ACC112 (cell line): ENCODE data around the gene KHDC3L.
"Not testable (repeated sequence)": the region's sequence is repeated elsewhere in the genome, so short reads cannot be mapped to it uniquely, and the experiment has no call there.

Experiments
- H2AFZ ChIP-seq: fragments of 200-600 bp; sonication (generic); one replicate; pipeline ENCODE4 v1.6.0; 2017; ENCODE audit warnings: antibody characterized with exemption, low read length; ENCODE audit not compliant: unreplicated experiment
- H3K27ac ChIP-seq: fragments of 200-600 bp; sonication (generic); 2 replicates; pipeline ENCODE4 v1.5.1; 2014; ENCODE audit warnings: low read depth, mild to moderate bottlenecking, antibody characterized with exemption, low read length, moderate library complexity
- H3K27me3 ChIP-seq: fragments of 200-600 bp; sonication (generic); 2 replicates; pipeline ENCODE4 v1.6.1; 2014; ENCODE audit warnings: mild to moderate bottlenecking, antibody characterized with exemption, low read length, moderate library complexity, mixed read lengths; ENCODE audit not compliant: insufficient read depth
- H3K36me3 ChIP-seq: fragments of 200-600 bp; sonication (generic); 2 replicates; pipeline ENCODE4 v1.6.1; 2016; ENCODE audit warnings: mild to moderate bottlenecking, antibody characterized with exemption, low read length, moderate library complexity, mixed read lengths; ENCODE audit not compliant: insufficient read depth
- H3K4me1 ChIP-seq: fragments of 200-600 bp; sonication (generic); one replicate; pipeline ENCODE4 v1.6.1; 2016; ENCODE audit warnings: low read length, mixed read lengths; ENCODE audit not compliant: insufficient read depth, unreplicated experiment, control insufficient read depth
- H3K4me3 ChIP-seq: fragments of 200-600 bp; sonication (generic); 2 replicates; pipeline ENCODE4 v1.5.1; 2014; ENCODE audit warnings: mild to moderate bottlenecking, low read depth, low read length
- H3K79me2 ChIP-seq: fragments of 200-600 bp; sonication (generic); one replicate; pipeline ENCODE4 v1.6.0; 2016; ENCODE audit warnings: low read length; ENCODE audit not compliant: control insufficient read depth, unreplicated experiment, insufficient read depth

Gene KHDC3L

GRCh38 chr6:73369563-73369962 is 7.1 kb downstream of the KHDC3L start, which contains the start of gene OOEP:
Gene OOEP, minus strand, starts transcription at chr6:73369897. Its CDS starts 105 bp downstream, at chr6:73369792.
- Histone ChIP-seq H3K79me2 (no peaks in the 10 kb centered on the region), H3K27ac (no peak within 1 kb of the TSS), H3K4me3 (no peak within 1 kb of the TSS), H3K4me1 (no peaks in the 10 kb centered on the region), H3K27me3 (no peaks in the 10 kb centered on the region), H2AFZ (no peak within 1 kb of the TSS), H3K36me3 (no peaks in the 10 kb centered on the region)

- no peaks in the 10 kb centered on the region for H3K36me3 ChIP-seq
- no peaks in the 10 kb centered on the region for H3K4me1 ChIP-seq
- H2AFZ ChIP-seq: no peak overlapping the region
- H3K79me2 ChIP-seq: no peaks in the 10 kb centered on the region
- no peaks in the 10 kb centered on the region for H3K27me3 ChIP-seq
- no peak overlapping the region for H3K4me3 ChIP-seq
- H3K27ac ChIP-seq: no peak overlapping the region
Measured at GRCh38 chr6:73371984-73372383, 9.5 kb downstream of the KHDC3L start.

- Histone ChIP-seq H3K4me1 (no peaks in the 10 kb centered on the region), H3K79me2 (no peaks in the 10 kb centered on the region), H3K36me3 (no peaks in the 10 kb centered on the region), H3K27ac (no peak overlapping the region), H3K4me3 (no peak overlapping the region), H2AFZ (no peak overlapping the region), H3K27me3 (no peaks in the 10 kb centered on the region)
Measured at GRCh38 chr6:73372516-73372915, 10.1 kb downstream of the KHDC3L start.

GRCh38 chr6:73375216-73375615 is 12.8 kb downstream of the KHDC3L start:
- H3K27me3 ChIP-seq: no peaks in the 10 kb centered on the region
- H3K27ac ChIP-seq: no peak overlapping the region
- no peak overlapping the region for H3K4me3 ChIP-seq
- H3K36me3 ChIP-seq: no peaks in the 10 kb centered on the region
- H3K79me2 ChIP-seq: no peaks in the 10 kb centered on the region
- no peak overlapping the region for H2AFZ ChIP-seq
- H3K4me1 ChIP-seq: no peaks in the 10 kb centered on the region

- no peaks in the 10 kb centered on the region for H3K79me2 ChIP-seq
- H2AFZ ChIP-seq: no peak overlapping the region
- H3K4me1 ChIP-seq: no peaks in the 10 kb centered on the region
- no peaks in the 10 kb centered on the region for H3K27me3 ChIP-seq
- H3K36me3 ChIP-seq: no peaks in the 10 kb centered on the region
- no peak overlapping the region for H3K27ac ChIP-seq
- H3K4me3 ChIP-seq: no peak overlapping the region
Measured at GRCh38 chr6:73377225-73377624, 14.8 kb downstream of the KHDC3L start.

- H3K27ac ChIP-seq, H3K79me2 ChIP-seq, H3K36me3 ChIP-seq, H2AFZ ChIP-seq, H3K27me3 ChIP-seq, H3K4me3 ChIP-seq, H3K4me1 ChIP-seq: not testable (repeated sequence)
Measured at GRCh38 chr6:73381531-73381930, 19.1 kb downstream of the KHDC3L start.

GRCh38 chr6:73382462-73383113 is 20.1 kb downstream of the KHDC3L start:
- H2AFZ ChIP-seq: no peak overlapping the region
- no peaks in the 10 kb centered on the region for H3K79me2 ChIP-seq
- H3K4me3 ChIP-seq: no peak overlapping the region
- no peak overlapping the region for H3K27ac ChIP-seq
- no peaks in the 10 kb centered on the region for H3K4me1 ChIP-seq
- no peaks in the 10 kb centered on the region for H3K36me3 ChIP-seq
- H3K27me3 ChIP-seq: no peaks in the 10 kb centered on the region

- Histone ChIP-seq H3K4me3 (peak overlapping the region; percentile 79), H3K27me3 (no peaks in the 10 kb centered on the region), H3K4me1 (no peaks in the 10 kb centered on the region), H3K27ac (no peak overlapping the region), H2AFZ (peak overlapping the region; percentile 79), H3K79me2 (no peaks in the 10 kb centered on the region), H3K36me3 (no peaks in the 10 kb centered on the region)
Measured at GRCh38 chr6:73388433-73388799, 26.0 kb downstream of the KHDC3L start.

GRCh38 chr6:73388800-73389512 is 26.5 kb downstream of the KHDC3L start:
- Histone ChIP-seq H3K79me2 (no peaks in the 10 kb centered on the region), H2AFZ (peak overlapping the region; percentile 96), H3K27me3 (no peaks in the 10 kb centered on the region), H3K4me3 (peak overlapping the region; percentile 79), H3K36me3 (no peaks in the 10 kb centered on the region), H3K4me1 (no peaks in the 10 kb centered on the region), H3K27ac (no peak overlapping the region)

- H3K27ac ChIP-seq: no peak overlapping the region
- no peak overlapping the region for H3K4me3 ChIP-seq
- H3K79me2 ChIP-seq: no peaks in the 10 kb centered on the region
Measured at GRCh38 chr6:73389854-73390253, 27.4 kb downstream of the KHDC3L start.

GRCh38 chr6:73391675-73392074 is 29.2 kb downstream of the KHDC3L start:
- Histone ChIP-seq H3K36me3 (no peaks in the 10 kb centered on the region), H3K4me1 (no peaks in the 10 kb centered on the region), H2AFZ (no peak overlapping the region), H3K27me3 (no peaks in the 10 kb centered on the region), H3K27ac (no peak overlapping the region), H3K79me2 (no peaks in the 10 kb centered on the region), H3K4me3 (no peak overlapping the region)

More at GRCh38 chr6:73389854-73390253, 27.4 kb downstream of the KHDC3L start:
- no peaks in the 10 kb centered on the region for H3K27me3 ChIP-seq
- H3K4me1 ChIP-seq: no peaks in the 10 kb centered on the region
- H3K36me3 ChIP-seq: no peaks in the 10 kb centered on the region
- H2AFZ ChIP-seq: no peak overlapping the region
